Activated CD4-positive, CD25-positive, alpha-beta regulatory T cell treated with anti-CD3 and anti-CD28 coated beads, Interleukin-2, amount 50 U/mL, for 16 hours (primary cell): Measurements from ENCODE around the gene FKBP6.
A peak's percentile ranks its signal among the peaks of the same experiment; 100 is the strongest.
"Not testable (repeated sequence)": the region's sequence is repeated elsewhere in the genome, so short reads cannot be mapped to it uniquely, and the experiment has no call there.

Source experiments
- DNase-seq: peaks from one replicate; pipeline ENCODE4 v3.0.0-alpha.2; 2020; ENCODE audit warnings: low read depth, low spot score

FKBP6 gene

GRCh38 chr7:73394422-73394821, 66.5 kb downstream of the FKBP6 start:
- no peak for DNase-seq

- no peak for DNase-seq
Measured at GRCh38 chr7:73395538-73396503, 67.9 kb downstream of the FKBP6 start.

GRCh38 chr7:73397521-73398281, 69.7 kb downstream of the FKBP6 start:
- no peak for DNase-seq

GRCh38 chr7:73399185-73400050, 71.5 kb downstream of the FKBP6 start:
- peak; percentile 14 for DNase-seq

GRCh38 chr7:73404860-73405259, 76.9 kb downstream of the FKBP6 start:
- not testable (repeated sequence) for DNase-seq
